Measurements from ENCODE around the gene PPARG. TPM values are rescaled to one million over a fixed set of nuclear protein-coding genes. Genes with fewer than 3 reads are reported as not detected.

The PPARG gene
- total and polyA plus RNA-seq, 12 donors = 3.1 to 21.9 (median 6.8) TPM

DNA sequence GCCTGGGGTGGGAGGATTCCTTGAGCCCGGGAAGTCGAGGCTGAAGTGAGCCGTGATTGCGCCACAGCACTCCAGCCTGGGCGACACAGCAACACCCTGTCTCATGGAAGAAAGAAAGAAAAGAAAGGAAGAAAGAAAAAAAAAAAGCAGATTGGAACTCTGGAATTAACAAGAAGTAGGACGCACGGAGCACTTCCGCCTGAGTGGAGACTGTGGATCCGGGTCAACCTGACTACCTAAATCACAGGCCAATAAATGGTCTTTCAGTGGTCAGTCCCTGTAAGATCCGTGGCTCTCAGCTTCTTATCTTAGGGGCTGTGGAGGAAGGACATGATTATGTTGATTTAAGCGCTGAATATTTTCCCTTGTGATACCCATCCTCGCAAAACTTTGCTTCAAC, 2.4 kb upstream of the PPARG start:
- no peaks in the 10 kb centered on the region for H3K9me3 ChIP-seq (replicated peaks in 1 of 3)
- TF ChIP-seq, protein P1, sequence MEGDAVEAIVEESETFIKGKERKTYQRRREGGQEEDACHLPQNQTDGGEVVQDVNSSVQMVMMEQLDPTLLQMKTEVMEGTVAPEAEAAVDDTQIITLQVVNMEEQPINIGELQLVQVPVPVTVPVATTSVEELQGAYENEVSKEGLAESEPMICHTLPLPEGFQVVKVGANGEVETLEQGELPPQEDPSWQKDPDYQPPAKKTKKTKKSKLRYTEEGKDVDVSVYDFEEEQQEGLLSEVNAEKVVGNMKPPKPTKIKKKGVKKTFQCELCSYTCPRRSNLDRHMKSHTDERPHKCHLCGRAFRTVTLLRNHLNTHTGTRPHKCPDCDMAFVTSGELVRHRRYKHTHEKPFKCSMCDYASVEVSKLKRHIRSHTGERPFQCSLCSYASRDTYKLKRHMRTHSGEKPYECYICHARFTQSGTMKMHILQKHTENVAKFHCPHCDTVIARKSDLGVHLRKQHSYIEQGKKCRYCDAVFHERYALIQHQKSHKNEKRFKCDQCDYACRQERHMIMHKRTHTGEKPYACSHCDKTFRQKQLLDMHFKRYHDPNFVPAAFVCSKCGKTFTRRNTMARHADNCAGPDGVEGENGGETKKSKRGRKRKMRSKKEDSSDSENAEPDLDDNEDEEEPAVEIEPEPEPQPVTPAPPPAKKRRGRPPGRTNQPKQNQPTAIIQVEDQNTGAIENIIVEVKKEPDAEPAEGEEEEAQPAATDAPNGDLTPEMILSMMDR (IDR thresholded peaks at IDR 0.05) = no peak
- TF ChIP-seq POLR2A (IDR thresholded peaks at IDR 0.05) = no peak
- no peak for DNase-seq
- H3K36me3 ChIP-seq (replicated peaks in 1 of 2) = no peaks in the 10 kb centered on the region
- intact Hi-C loops (cut with DNase I) = no loop called here
- WGBS, 4 donors = 74 to 85% (median 83%) methylated on average over 11 to 12 of the region's 12 CpGs
- no peak overlapping the region for H3K27ac ChIP-seq
- no peak overlapping the region for H3K4me3 ChIP-seq
- no peaks in the 10 kb centered on the region for H3K27me3 ChIP-seq
- no peaks in the 10 kb centered on the region for H3K4me1 ChIP-seq (replicated peaks in 1 of 2)

DNA sequence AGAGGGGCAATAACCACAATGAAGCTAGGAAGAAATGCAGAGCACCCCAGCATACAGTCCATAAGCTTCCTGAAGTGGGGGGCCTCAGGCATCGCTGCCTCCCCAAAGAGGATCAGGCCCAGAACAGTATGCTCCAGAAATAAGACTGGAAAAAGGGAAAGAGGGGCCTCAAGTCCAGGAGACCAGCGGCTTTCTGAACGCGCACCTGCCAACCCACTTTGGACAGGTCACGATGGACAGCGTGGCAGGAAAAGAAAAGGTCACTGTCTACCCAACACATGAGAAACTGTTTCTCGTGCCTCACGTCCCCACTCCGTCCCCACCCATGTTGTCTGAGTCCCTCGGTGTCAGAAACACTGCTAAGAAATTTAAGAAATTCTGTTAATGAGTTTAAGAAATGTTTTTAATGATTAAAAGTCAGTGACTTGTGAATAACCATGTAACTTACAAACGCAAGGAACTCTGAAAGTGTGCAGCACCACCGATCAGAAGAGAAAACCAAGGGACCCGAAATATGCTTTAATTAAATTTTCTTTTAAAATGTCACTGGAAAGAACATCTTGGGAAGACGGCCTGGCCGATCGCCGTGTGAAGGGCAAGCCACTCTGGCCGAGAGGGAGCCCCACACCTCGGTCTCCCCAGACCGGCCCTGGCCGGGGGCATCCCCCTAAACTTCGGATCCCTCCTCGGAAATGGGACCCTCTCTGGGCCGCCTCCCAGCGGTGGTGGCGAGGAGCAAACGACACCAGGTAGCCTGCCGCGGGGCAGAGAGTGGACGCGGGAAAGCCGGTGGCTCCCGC, 1.7 kb upstream of the PPARG start:
- DNase-seq = no peak
- 25 to 42% (median 30%) methylated on average over 19 to 33 of the region's 33 CpGs for WGBS, 4 donors
- no peaks in the 10 kb centered on the region for H3K27me3 ChIP-seq
- no peak for TF ChIP-seq POLR2A (IDR thresholded peaks at IDR 0.05)
- TF ChIP-seq, protein P1 (IDR thresholded peaks at IDR 0.05) = no peak
- H3K9me3 ChIP-seq (replicated peaks in 1 of 3) = no peaks in the 10 kb centered on the region
- H3K36me3 ChIP-seq (replicated peaks in 1 of 2) = no peaks in the 10 kb centered on the region
- peak overlapping the region in 1 of 4 donors; percentile 45 for H3K4me3 ChIP-seq
- H3K27ac ChIP-seq = peak overlapping the region in 3 of 5 donors; percentile 18 to 82 (median 32)
- no peaks in the 10 kb centered on the region for H3K4me1 ChIP-seq (replicated peaks in 1 of 2)
- intact Hi-C loops (cut with DNase I) = no loop called here

GRCh38 chr3:12287727-12288181, 1.1 kb upstream of the PPARG start:
- Histone ChIP-seq H3K36me3 (replicated peaks in 1 of 2) (no peaks in the 10 kb centered on the region), H3K4me3 (peak overlapping the region in 2 of 4 donors; percentile 40 to 70), H3K4me1 (replicated peaks in 1 of 2) (no peaks in the 10 kb centered on the region), H3K27ac (peak overlapping the region in 4 of 5 donors; percentile 54 to 82 (median 58)), H3K9me3 (replicated peaks in 1 of 3) (no peaks in the 10 kb centered on the region), H3K27me3 (no peaks in the 10 kb centered on the region)
- TF ChIP-seq, protein P1 (IDR thresholded peaks at IDR 0.05) = no peak
- TF ChIP-seq POLR2A (IDR thresholded peaks at IDR 0.05) = no peak
- intact Hi-C loops (cut with DNase I) = no loop called here
- WGBS, 4 donors = 0% methylated on average over 2 to 50 of the region's 63 CpGs; no CpG with 5 or more reads in 1 of the 4 donors
- DNase-seq = peak in 2 of 7 donors; percentile 22 to 26

DNA sequence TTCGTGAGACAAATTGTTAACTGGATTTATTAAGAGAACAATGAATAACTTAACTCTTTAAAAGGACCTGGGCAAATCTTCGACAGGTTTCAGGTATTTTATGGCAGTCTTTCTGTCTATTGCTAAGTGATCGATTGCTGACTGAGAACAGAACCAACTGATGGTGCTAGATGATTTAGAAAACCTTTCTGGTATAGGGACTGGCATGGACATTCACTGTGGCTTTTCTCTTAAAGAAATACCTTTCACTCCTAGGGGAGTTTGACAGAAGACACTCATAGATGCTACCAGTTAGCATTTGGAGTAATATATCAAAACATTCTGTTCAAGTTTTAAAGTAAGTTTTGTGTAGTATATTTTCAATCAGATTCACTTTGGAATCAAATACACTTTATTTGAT, 654 bp downstream of the PPARG start:
- 56 to 69% (median 64%) methylated on average over 3 of the region's 3 CpGs for WGBS, 4 donors
- Histone ChIP-seq H3K27me3 (no peaks in the 10 kb centered on the region), H3K4me1 (replicated peaks in 1 of 2) (no peaks in the 10 kb centered on the region), H3K36me3 (replicated peaks in 1 of 2) (no peaks in the 10 kb centered on the region), H3K9me3 (replicated peaks in 1 of 3) (no peaks in the 10 kb centered on the region), H3K4me3 (peak overlapping the region in 1 of 4 donors; percentile 70), H3K27ac (no peak overlapping the region)
- DNase-seq = no peak
- intact Hi-C loops (cut with DNase I) = no loop called here
- TF ChIP-seq, protein P1 (IDR thresholded peaks at IDR 0.05) = no peak
- no peak for TF ChIP-seq POLR2A (IDR thresholded peaks at IDR 0.05)
